Left lung (tissue), 10 donors: ENCODE results near the gene ZNF594. TPM values are rescaled to one million over a fixed set of nuclear protein-coding genes. Genes with fewer than 3 reads are reported as not detected.

Source experiments
- ATAC-seq: fragments of 200-7000 bp; cut with Tn5 transposase; one replicate; pipeline ENCODE4 v1.9.1; 2020; ENCODE audit warnings: moderate library complexity
- DNase-seq, 4 donors: peaks; one replicate each; pipeline ENCODE4 v3.0.0-alpha.2; 2013 to 2020
- H3K27ac ChIP-seq, 2 donors: fragments of 200-600 bp; sonication (generic) in 1 of 2; one replicate each; pipeline versions ENCODE4 v1.5.0 to v1.8.0; 2020 to 2021
- H3K27me3 ChIP-seq, 2 donors: fragments of 200-600 bp; sonication (generic) in 1 of 2; one replicate each; pipeline versions ENCODE4 v1.5.0 to v1.8.0; 2020 to 2021
- H3K36me3 ChIP-seq, 2 donors: fragments of 200-600 bp; sonication (generic) in 1 of 2; one replicate each; pipeline versions ENCODE4 v1.5.0 to v1.8.0; 2020 to 2021
- H3K4me1 ChIP-seq, 2 donors: fragments of 200-600 bp; one replicate each; pipeline ENCODE4 v1.8.0; 2021
- H3K4me3 ChIP-seq, 2 donors: fragments of 200-600 bp; sonication (generic) in 1 of 2; one replicate each; pipeline versions ENCODE4 v1.5.0 to v1.8.0; 2020 to 2021; ENCODE audit warnings: mild to moderate bottlenecking in 1 of 2
- H3K9me3 ChIP-seq, 2 donors: fragments of 200-600 bp; sonication (generic) in 1 of 2; one replicate each; pipeline versions ENCODE4 v1.5.0 to v1.8.0; 2020 to 2021
- intact Hi-C, 2 donors: fragments of 100-400 bp; cut with DNase I; formaldehyde crosslinking; loops; one replicate each; pipeline versions ENCODE4 v1.11.2 to v1.14.2; 2022
- polyA plus RNA-seq, 6 donors: library from polyadenylated mRNA; unstranded; fragments of 120-200 nt; gene quantifications; one replicate each; pipeline ENCODE4 v1.2.1, GENCODE V29; 2013; ENCODE audit not compliant: insufficient read length in 6 of 6
- total RNA-seq, 2 donors: library from RNA; stranded (reverse); fragmentation: NEBNext Ultra II Directional; extraction: Animal tissue kit (Norgen Biotek cat#: 25700); gene quantifications; one replicate each; pipeline ENCODE4 v1.2.1, GENCODE V29; 2021
- TF ChIP-seq, protein P1 (sequence below), 2 donors: fragments of 200-600 bp; sonication (generic) in 1 of 2; IDR thresholded peaks; one replicate each; pipeline versions ENCODE4 v1.5.0 to v1.8.0; 2021; ENCODE audit warnings: antibody characterized with exemption in 2 of 2
- donor health status: DM: no; HTN: yes; CAD: no.
- donor health status: DM: no; HTN: no; CAD: no.

Gene ZNF594
- total and polyA plus RNA-seq, 8 donors = 6.5 to 22.5 (median 19.1) TPM

DNA sequence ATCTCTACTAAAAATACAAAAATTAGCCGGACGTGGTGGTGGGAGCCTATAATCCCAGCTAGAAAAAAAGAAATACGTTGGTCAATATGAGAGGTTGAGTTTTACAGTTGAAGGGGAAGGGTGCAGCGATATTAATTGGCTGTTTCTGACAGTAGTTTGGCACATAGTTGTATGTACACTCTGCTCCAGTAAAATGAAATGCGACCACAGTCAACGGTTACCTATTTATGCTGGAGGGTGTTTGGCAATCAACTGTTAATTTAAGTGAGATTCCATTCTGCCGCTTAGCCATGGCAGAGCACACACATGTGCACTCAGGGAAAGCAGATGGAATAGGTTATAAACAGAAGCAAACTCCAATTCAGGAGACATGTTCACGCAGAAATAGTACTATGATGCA is 9.3 kb upstream of the ZNF594 start:
- ATAC-seq (no peak), DNase-seq (no peak)
- Histone ChIP-seq H3K27me3 (no peaks in the 10 kb centered on the region), H3K36me3 (no peaks in the 10 kb centered on the region), H3K4me1 (no peaks in the 10 kb centered on the region), H3K4me3 (no peak overlapping the region), H3K27ac (no peak overlapping the region), H3K9me3 (no peaks in the 10 kb centered on the region)
- TF ChIP-seq, protein P1, sequence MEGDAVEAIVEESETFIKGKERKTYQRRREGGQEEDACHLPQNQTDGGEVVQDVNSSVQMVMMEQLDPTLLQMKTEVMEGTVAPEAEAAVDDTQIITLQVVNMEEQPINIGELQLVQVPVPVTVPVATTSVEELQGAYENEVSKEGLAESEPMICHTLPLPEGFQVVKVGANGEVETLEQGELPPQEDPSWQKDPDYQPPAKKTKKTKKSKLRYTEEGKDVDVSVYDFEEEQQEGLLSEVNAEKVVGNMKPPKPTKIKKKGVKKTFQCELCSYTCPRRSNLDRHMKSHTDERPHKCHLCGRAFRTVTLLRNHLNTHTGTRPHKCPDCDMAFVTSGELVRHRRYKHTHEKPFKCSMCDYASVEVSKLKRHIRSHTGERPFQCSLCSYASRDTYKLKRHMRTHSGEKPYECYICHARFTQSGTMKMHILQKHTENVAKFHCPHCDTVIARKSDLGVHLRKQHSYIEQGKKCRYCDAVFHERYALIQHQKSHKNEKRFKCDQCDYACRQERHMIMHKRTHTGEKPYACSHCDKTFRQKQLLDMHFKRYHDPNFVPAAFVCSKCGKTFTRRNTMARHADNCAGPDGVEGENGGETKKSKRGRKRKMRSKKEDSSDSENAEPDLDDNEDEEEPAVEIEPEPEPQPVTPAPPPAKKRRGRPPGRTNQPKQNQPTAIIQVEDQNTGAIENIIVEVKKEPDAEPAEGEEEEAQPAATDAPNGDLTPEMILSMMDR (IDR thresholded peaks at IDR 0.05) = no peak
- intact Hi-C loops = no loop called here

DNA sequence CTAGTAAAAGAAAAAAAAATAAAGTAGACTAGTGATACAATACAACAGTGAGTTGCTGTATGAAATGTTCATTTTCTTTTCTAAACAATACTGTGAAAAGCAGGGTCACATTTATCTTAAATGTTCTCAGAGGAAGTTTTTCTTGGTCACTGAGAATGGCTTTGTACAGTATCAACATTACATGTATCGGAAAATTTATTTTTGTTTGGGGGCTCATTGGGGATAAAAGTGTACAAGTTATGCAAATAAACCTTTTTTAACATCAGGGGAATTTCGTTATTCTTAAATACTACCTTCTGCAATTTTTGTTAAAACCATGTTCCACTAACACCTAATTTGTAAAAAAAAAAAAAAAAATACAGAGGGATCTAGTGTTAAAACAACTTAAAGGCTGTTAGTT is 8.7 kb upstream of the ZNF594 start:
- TF ChIP-seq, protein P1 (IDR thresholded peaks at IDR 0.05) = no peak
- Histone ChIP-seq H3K4me1 (no peaks in the 10 kb centered on the region), H3K36me3 (no peaks in the 10 kb centered on the region), H3K9me3 (no peaks in the 10 kb centered on the region), H3K27ac (no peak overlapping the region), H3K27me3 (no peaks in the 10 kb centered on the region), H3K4me3 (no peak overlapping the region)
- ATAC-seq (no peak), DNase-seq (no peak)
- intact Hi-C loops = no loop called here

DNA sequence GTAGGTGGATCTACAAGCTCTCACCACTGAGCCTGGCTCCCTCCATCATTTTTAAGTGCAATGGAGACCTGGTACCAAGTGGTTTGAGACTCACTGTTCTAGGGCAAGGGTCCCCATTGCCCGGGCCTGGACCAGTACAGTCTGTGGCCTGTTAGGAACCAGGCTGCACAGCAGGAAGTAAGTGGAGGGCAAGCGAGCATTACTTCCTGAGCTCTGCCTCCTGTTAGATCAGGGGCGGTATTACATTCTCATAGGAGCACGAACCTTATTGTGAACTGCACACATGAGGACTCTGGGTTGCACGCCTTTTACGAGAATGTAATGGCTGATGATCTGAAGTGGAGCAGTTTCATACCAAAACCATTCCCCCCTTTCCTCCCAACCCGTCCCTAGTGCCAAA is 6.8 kb upstream of the ZNF594 start:
- Histone ChIP-seq H3K36me3 (no peaks in the 10 kb centered on the region), H3K27ac (no peak overlapping the region), H3K9me3 (no peaks in the 10 kb centered on the region), H3K4me3 (no peak overlapping the region), H3K4me1 (no peaks in the 10 kb centered on the region), H3K27me3 (no peaks in the 10 kb centered on the region)
- no peak for DNase-seq
- ATAC-seq = no peak
- TF ChIP-seq, protein P1 (IDR thresholded peaks at IDR 0.05) = no peak
- intact Hi-C loops = loop anchor here in 1 of 2 donors (5.0 kb wide), 1 partner anchor 39 kb away; no protein-coding TSS in a partner anchor

DNA sequence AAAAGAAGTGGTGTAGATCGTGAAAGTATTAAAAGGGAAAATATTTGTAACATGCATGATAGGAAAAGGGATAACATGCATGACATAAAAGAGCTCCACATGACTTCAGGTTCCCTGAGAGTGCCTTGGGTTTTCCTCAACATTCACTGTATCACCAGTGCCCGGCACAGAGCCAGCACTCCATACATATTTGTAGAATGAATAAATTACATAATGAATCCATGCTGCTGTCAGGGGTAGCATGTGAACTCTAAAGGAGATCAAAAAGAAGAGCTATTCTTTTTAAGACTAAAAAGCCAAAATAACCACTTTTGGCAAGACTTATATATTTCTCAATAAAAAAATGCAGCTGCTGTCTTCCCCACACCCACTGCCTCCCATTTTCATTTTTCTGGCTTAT is 2.7 kb upstream of the ZNF594 start:
- peaks cover 0 to 16% of the 10 kb centered on the region in 2 donors for H3K4me1 ChIP-seq
- no peak for DNase-seq
- no peak for ATAC-seq
- H3K9me3 ChIP-seq = peaks cover 0 to 2% of the 10 kb centered on the region in 2 donors
- TF ChIP-seq, protein P1 (IDR thresholded peaks at IDR 0.05) = no peak
- intact Hi-C loops = no loop called here
- no peak overlapping the region for H3K27ac ChIP-seq
- H3K4me3 ChIP-seq = no peak overlapping the region
- H3K36me3 ChIP-seq = peaks cover 0 to 2% of the 10 kb centered on the region in 2 donors
- no peaks in the 10 kb centered on the region for H3K27me3 ChIP-seq

GRCh38 chr17:5184288-5184687 is 7.4 kb downstream of the ZNF594 start:
- no peaks in the 10 kb centered on the region for H3K4me1 ChIP-seq
- no peak overlapping the region for H3K27ac ChIP-seq
- H3K4me3 ChIP-seq = no peak overlapping the region
- ATAC-seq (no peak), DNase-seq (no peak)
- no peaks in the 10 kb centered on the region for H3K27me3 ChIP-seq
- TF ChIP-seq, protein P1 (IDR thresholded peaks at IDR 0.05) = no peak
- H3K9me3 ChIP-seq = peaks cover 20 to 100% of the 10 kb centered on the region in 2 donors
- H3K36me3 ChIP-seq = peaks cover 0 to 50% of the 10 kb centered on the region in 2 donors
- intact Hi-C loops = no loop called here
